Colonic mucosa (tissue), 4 donors: Measurements from ENCODE around the gene GTPBP6. TPM values are rescaled to one million over a fixed set of nuclear protein-coding genes. Genes with fewer than 3 reads are reported as not detected.
"Not testable (repeated sequence)": the region's sequence is repeated elsewhere in the genome, so short reads cannot be mapped to it uniquely, and the experiment has no call there.

Source experiments
- DNase-seq: peaks from one replicate; pipeline ENCODE4 v3.0.0-alpha.2; 2020
- H3K27ac ChIP-seq: fragments of 200-600 bp; one replicate; pipeline ENCODE4 v1.8.0; 2021
- H3K27me3 ChIP-seq: fragments of 200-600 bp; one replicate; pipeline ENCODE4 v1.8.0; 2021
- H3K36me3 ChIP-seq: fragments of 200-600 bp; one replicate; pipeline ENCODE4 v1.8.0; 2021
- H3K4me1 ChIP-seq: fragments of 200-600 bp; one replicate; pipeline ENCODE4 v1.8.0; 2021; ENCODE audit warnings: mild to moderate bottlenecking
- H3K4me3 ChIP-seq: fragments of 200-600 bp; one replicate; pipeline ENCODE4 v1.8.0; 2021
- H3K9ac ChIP-seq, 2 donors: one replicate each; pipeline ENCODE4 v1.7.0; 2013; ENCODE audit warnings: control low read depth in 2 of 2, low read depth in 2 of 2, low read length in 2 of 2
- H3K9me3 ChIP-seq: fragments of 200-600 bp; one replicate; pipeline ENCODE4 v1.8.0; 2021
- intact Hi-C: fragments of 100-400 bp; cut with DNase I; formaldehyde crosslinking; loops from one replicate; pipeline ENCODE4 v1.14.1; 2022
- total RNA-seq, 2 donors: library from RNA; stranded (reverse); fragmentation: NEBNext Ultra II Directional in 1 of 2; extraction: Animal tissue kit (Norgen Biotek cat#: 25700) in 1 of 2; gene quantifications; one replicate each; pipeline ENCODE4 v1.2.1, GENCODE V29; 2021
- TF ChIP-seq, protein P1 (sequence below): fragments of 200-600 bp; IDR thresholded peaks from one replicate; pipeline ENCODE4 v1.8.0; 2022; ENCODE audit warnings: antibody characterized with exemption, mild to moderate bottlenecking
- donor health status: healthy.
- donor health status: DM: no; HTN: no; CAD: no.
- donor health status: DM: no; HTN: no; CAD: no.

The GTPBP6 gene
- total RNA-seq, 2 donors from 2014 or later, result 44.4 to 81.1 TPM

DNA sequence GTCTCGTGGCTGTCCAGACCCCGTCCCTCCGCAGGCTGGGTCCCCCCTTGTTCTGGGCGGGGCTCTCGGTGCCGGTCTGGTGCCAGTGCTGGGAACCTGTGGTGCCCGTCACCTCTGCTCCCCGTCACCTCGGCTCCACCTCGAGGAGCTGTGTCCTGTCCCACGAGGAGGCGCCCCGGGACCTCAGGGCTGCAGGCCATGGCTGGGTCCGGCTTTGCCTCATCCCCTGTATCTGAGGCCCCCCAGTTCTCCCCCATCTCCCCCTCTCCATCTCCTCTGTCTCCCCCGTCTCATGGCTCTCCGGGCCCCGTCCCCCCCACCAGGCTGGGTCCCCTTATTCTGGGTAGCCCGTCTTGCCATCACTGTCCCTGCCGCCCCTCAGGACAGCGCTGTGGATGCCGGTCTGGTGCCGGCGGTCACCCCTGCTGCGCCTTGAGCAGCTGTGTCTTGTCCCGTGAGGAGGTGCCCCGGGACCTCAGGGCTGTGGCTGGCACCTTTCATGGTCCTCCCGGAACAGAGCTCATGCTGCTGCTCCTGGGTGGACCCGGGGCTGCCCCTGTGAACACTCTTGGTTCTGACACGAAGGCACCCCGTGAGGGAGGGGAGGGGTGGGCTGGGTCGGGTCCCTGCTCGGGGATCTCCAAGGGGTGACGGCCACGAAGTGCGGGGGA lies 13.4 kb upstream of the GTPBP6 start:
- Histone ChIP-seq H3K27me3 (peaks cover 17% of the 10 kb centered on the region), H3K4me1 (no peaks in the 10 kb centered on the region), H3K4me3 (no peak overlapping the region), H3K9me3 (no peaks in the 10 kb centered on the region), H3K36me3 (no peaks in the 10 kb centered on the region), H3K27ac (no peak overlapping the region), H3K9ac (no peak overlapping the region)
- no peak for DNase-seq
- TF ChIP-seq, protein P1, sequence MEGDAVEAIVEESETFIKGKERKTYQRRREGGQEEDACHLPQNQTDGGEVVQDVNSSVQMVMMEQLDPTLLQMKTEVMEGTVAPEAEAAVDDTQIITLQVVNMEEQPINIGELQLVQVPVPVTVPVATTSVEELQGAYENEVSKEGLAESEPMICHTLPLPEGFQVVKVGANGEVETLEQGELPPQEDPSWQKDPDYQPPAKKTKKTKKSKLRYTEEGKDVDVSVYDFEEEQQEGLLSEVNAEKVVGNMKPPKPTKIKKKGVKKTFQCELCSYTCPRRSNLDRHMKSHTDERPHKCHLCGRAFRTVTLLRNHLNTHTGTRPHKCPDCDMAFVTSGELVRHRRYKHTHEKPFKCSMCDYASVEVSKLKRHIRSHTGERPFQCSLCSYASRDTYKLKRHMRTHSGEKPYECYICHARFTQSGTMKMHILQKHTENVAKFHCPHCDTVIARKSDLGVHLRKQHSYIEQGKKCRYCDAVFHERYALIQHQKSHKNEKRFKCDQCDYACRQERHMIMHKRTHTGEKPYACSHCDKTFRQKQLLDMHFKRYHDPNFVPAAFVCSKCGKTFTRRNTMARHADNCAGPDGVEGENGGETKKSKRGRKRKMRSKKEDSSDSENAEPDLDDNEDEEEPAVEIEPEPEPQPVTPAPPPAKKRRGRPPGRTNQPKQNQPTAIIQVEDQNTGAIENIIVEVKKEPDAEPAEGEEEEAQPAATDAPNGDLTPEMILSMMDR, result no peak
- intact Hi-C loops, result no loop called here

DNA sequence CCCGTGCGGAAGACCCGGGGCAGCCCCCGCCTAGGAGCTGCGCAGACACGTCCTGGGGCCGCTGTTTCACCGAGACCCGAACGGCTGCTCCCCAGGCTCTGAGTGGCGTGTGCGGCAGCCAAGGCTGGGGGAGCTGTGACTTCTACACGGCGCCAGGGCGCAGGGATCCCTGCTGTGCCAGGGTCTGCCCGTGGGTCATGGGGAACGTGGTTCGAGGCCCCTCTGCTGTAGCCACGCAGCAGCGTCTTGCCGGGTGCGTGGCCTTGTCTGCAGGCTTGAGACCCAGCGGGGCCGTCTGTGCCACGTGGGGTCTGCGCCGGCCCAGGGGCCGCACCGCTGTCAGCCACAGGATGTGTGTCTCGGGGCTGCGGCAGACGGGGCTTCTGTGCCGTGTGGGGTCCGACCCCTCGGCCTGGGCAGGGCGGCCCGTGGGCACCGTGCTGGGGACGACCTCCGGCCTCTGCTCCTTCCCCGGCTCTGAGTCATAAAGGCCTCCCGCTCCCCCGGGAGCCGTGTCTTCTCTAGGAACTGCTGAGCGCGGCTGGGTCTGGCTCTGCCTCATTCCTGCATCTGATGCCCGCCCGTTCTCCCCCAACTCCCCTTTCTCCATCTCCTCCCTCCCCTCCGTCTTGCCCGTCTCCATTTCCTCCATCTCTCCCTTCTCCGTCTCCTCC lies 12.7 kb upstream of the GTPBP6 start:
- intact Hi-C loops, result no loop called here
- TF ChIP-seq, protein P1, result no peak
- Histone ChIP-seq H3K4me3 (no peak overlapping the region), H3K36me3 (no peaks in the 10 kb centered on the region), H3K9me3 (no peaks in the 10 kb centered on the region), H3K27me3 (peaks cover 17% of the 10 kb centered on the region), H3K9ac (no peak overlapping the region), H3K4me1 (no peaks in the 10 kb centered on the region), H3K27ac (no peak overlapping the region)
- DNase-seq, result no peak

DNA sequence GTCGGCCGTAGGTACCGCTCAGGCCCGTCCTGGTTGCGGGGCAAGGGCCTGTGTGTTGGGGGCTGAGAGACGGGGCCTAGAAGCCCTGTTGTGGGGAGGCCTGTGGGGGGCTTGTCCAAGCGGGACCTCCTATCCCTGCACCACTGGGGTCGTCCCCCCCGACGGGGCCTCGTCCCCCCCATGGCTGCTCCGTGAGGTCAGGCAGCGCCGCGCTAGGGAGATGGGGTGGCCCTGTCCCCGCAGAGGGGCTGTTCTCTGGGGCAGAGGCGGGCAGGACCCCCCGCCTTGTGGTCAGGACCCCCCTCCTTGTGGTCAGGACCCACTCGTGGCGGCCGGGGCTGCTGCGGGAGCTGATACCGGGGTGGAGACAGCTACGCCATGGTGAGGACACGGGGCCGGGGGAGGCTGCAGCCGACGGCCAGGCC lies 12.1 kb upstream of the GTPBP6 start:
- no peak overlapping the region for H3K4me3 ChIP-seq
- no peaks in the 10 kb centered on the region for H3K4me1 ChIP-seq
- intact Hi-C loops, result no loop called here
- no peaks in the 10 kb centered on the region for H3K36me3 ChIP-seq
- H3K9ac ChIP-seq, result no peak overlapping the region
- no peak overlapping the region for H3K27ac ChIP-seq
- H3K27me3 ChIP-seq, result peaks cover 17% of the 10 kb centered on the region
- DNase-seq, result no peak
- H3K9me3 ChIP-seq, result no peaks in the 10 kb centered on the region
- TF ChIP-seq, protein P1, result no peak

DNA sequence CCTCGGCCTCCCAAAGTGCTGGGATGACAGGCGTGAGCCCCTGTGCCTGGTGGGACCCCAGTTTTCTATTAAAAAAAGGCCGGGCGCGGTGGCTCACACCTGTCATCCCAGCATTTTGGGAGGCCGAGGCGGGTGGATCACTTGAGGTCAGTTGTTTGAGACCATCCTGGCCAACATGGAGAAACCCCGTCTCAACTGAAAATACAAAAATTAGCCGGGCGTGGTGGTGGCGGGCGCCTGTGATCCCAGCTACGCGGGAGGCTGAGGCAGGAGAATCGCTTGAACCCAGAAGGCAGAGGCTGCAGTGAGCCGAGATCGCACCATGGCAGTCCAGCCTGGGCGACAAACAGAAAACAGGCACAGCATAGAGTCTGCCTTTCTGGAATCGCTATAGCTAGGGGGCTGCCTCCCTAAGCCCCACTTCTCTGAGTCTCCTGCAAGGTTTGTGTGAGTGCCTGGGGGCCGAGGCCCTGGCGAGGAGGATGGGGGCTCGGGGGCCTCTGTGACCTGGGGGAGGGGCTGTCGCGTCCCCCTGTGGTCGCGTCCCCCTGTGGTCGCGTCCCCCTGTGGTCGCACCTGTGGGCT lies 11.6 kb upstream of the GTPBP6 start:
- H3K27me3 ChIP-seq, result peaks cover 17% of the 10 kb centered on the region
- H3K27ac ChIP-seq, DNase-seq, H3K4me3 ChIP-seq, H3K36me3 ChIP-seq, intact Hi-C loops, H3K9me3 ChIP-seq, H3K4me1 ChIP-seq, H3K9ac ChIP-seq: not testable (repeated sequence)

DNA sequence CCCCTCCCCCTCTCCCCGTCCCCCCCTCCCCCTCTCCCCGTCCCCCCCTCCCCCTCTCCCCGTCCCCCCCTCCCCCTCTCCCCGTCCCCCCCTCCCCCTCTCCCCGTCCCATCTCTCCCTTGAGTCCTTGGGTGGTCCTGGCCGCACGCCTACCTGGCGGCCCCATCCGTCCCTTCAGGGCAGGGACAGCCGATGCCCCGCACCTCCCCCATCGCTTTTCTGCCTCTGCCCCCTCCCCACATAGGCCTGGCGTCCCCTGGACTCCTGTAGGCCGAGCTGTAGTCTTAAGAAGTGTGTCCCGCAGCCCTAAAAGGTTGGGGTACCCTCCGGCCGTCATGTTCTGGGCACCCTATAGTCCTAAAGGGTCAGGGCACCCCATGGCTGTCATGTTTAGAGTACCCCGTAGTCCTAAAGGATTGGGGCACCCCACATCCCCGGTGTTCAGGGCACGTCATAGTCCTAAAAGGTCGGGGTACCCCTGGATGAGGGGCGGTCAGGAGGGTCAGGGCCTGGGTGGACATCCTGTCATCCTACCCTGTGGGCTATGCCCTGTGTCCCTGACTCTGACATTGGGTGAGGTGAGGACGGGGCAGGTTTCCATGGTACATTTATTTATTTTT lies 10.8 kb upstream of the GTPBP6 start:
- Histone ChIP-seq H3K36me3 (no peaks in the 10 kb centered on the region), H3K27ac (no peak overlapping the region), H3K4me3 (no peak overlapping the region), H3K27me3 (peaks cover 17% of the 10 kb centered on the region), H3K4me1 (no peaks in the 10 kb centered on the region), H3K9me3 (no peaks in the 10 kb centered on the region), H3K9ac (no peak overlapping the region)
- intact Hi-C loops, result no loop called here
- no peak for DNase-seq
- TF ChIP-seq, protein P1, result no peak
